ENCODE measurements around the gene DENND6A. TPM values are rescaled to one million over a fixed set of nuclear protein-coding genes. Genes with fewer than 3 reads are reported as not detected.
"Not testable (repeated sequence)": the region's sequence is repeated elsewhere in the genome, so short reads cannot be mapped to it uniquely, and the experiment has no call there.

Gene DENND6A
- total RNA-seq, 4 donors from 2014 or later = 17.4 to 26.9 (median 18.8) TPM

DNA sequence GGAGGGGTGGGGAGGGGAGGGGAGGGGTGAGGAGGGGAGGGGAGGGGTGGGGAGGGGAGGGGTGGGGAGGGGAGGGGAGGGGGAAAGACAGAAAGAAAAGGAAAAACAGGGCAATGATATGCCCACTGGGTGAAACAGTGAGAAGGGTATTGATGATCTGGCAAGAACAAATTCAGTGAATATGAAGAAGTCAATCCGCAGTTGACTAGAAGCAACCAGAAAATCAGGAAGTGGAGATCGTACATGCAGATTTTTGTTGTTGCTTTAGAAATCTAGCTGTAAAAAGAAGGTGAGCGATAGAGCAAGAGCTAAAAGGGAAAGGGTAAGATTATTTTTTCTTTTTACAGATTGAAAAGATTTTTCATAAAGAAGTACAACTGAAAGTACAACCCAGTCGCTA, 48.1 kb downstream of the DENND6A start:
- Histone ChIP-seq H3K27ac (no peak overlapping the region), H3K27me3 (no peaks in the 10 kb centered on the region), H3K9me3 (peaks cover 7% of the 10 kb centered on the region), H3K4me3 (no peak overlapping the region), H3K36me3 (peaks cover 65% of the 10 kb centered on the region), H3K4me1 (peaks cover 9% of the 10 kb centered on the region)
- WGBS = 91% methylated on average over 4 of the region's 4 CpGs
- TF ChIP-seq POLR2AphosphoS5 (IDR thresholded peaks at IDR 0.05) (no peak), EP300 (IDR thresholded peaks at IDR 0.05) (no peak), CTCF (IDR thresholded peaks at IDR 0.05) (no peak), POLR2A (IDR thresholded peaks at IDR 0.05) (no peak)
- no peak for DNase-seq (ENCODE audit: low spot score in 2 of 2)

DNA sequence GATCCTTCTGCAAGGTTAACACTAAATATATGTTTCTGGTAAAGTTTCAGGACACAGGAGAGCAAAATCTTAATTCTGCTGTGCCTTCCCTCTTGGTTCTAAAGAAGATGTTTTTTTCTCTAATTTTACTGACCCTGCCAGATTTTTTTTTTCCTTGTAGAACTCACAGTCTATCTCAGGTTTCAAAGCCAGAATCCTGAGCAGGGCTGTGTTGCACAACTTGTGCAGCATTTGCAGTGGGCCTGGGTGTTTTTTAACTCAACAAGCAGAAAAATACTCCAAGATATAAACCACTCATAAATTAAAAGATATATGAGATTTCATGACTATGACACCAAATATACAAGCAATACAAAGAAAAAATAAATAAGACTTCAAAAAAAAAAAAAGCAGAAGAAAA, 55.5 kb downstream of the DENND6A start:
- DNase-seq (ENCODE audit: low spot score in 2 of 2) = no peak
- TF ChIP-seq CTCF (IDR thresholded peaks at IDR 0.05) = no peak
- no peaks in the 10 kb centered on the region for H3K4me1 ChIP-seq
- H3K27ac ChIP-seq = no peak overlapping the region
- no peaks in the 10 kb centered on the region for H3K9me3 ChIP-seq
- H3K27me3 ChIP-seq = no peaks in the 10 kb centered on the region
- no peak overlapping the region for H3K4me3 ChIP-seq
- peaks cover 87% of the 10 kb centered on the region for H3K36me3 ChIP-seq

- H3K27ac ChIP-seq; H3K4me3 ChIP-seq; H3K4me1 ChIP-seq; H3K9me3 ChIP-seq; H3K27me3 ChIP-seq; DNase-seq (ENCODE audit: low spot score in 2 of 2): not testable (repeated sequence)
- peaks cover 85% of the 10 kb centered on the region for H3K36me3 ChIP-seq
- WGBS = 93% methylated on average over 3 of the region's 3 CpGs
These were observed 58.6 kb downstream of the DENND6A start for GRCh38 chr3:57634259-57634658.

GRCh38 chr3:57627976-57628375, 64.9 kb downstream of the DENND6A start:
- H3K9me3 ChIP-seq = no peaks in the 10 kb centered on the region
- H3K4me3 ChIP-seq = no peak overlapping the region
- no peaks in the 10 kb centered on the region for H3K4me1 ChIP-seq
- H3K27me3 ChIP-seq = no peaks in the 10 kb centered on the region
- TF ChIP-seq CTCF (IDR thresholded peaks at IDR 0.05) = no peak
- H3K36me3 ChIP-seq = peaks cover 88% of the 10 kb centered on the region
- no peak for DNase-seq (ENCODE audit: low spot score in 2 of 2)
- 79% methylated on average over 6 of the region's 6 CpGs for WGBS
- no peak overlapping the region for H3K27ac ChIP-seq

GRCh38 chr3:57624801-57625200, 68.1 kb downstream of the DENND6A start:
- TF ChIP-seq EP300 (IDR thresholded peaks at IDR 0.05) (no peak), POLR2A (IDR thresholded peaks at IDR 0.05) (no peak), CTCF (IDR thresholded peaks at IDR 0.05) (no peak), POLR2AphosphoS5 (IDR thresholded peaks at IDR 0.05) (no peak)
- Histone ChIP-seq H3K36me3 (peaks cover 66% of the 10 kb centered on the region), H3K9me3 (no peaks in the 10 kb centered on the region), H3K4me3 (no peak overlapping the region), H3K4me1 (no peaks in the 10 kb centered on the region), H3K27ac (no peak overlapping the region), H3K27me3 (no peaks in the 10 kb centered on the region)
- no peak for DNase-seq (ENCODE audit: low spot score in 2 of 2)
- 83% methylated on average over 3 of the region's 3 CpGs for WGBS

- TF ChIP-seq CTCF (IDR thresholded peaks at IDR 0.05) (no peak), POLR2AphosphoS5 (IDR thresholded peaks at IDR 0.05) (no peak), POLR2A (IDR thresholded peaks at IDR 0.05) (no peak), EP300 (IDR thresholded peaks at IDR 0.05) (no peak)
- Histone ChIP-seq H3K27ac (no peak overlapping the region), H3K4me3 (no peak overlapping the region), H3K4me1 (no peaks in the 10 kb centered on the region), H3K9me3 (no peaks in the 10 kb centered on the region), H3K27me3 (no peaks in the 10 kb centered on the region), H3K36me3 (peaks cover 47% of the 10 kb centered on the region)
- no peak for DNase-seq (ENCODE audit: low spot score in 2 of 2)
These were observed 70.5 kb downstream of the DENND6A start for GRCh38 chr3:57622362-57622761.
